K562 (cell line): ENCODE data around the gene DNASE2. TPM values are rescaled to one million over a fixed set of nuclear protein-coding genes. Genes with fewer than 3 reads are reported as not detected.

Source experiments
- CBFA2T3 ChIP-seq: fragments of 450-650 bp; IDR thresholded peaks from 2 replicates; pipeline ENCODE4 v1.6.1; 2017
- ESRRB ChIP-seq: fragments of 250-450 bp; sonication (Bioruptor Pico); IDR thresholded peaks from 2 replicates; pipeline ENCODE4 v1.5.0; 2020; ENCODE audit warnings: mild to moderate bottlenecking, moderate library complexity, borderline replicate concordance
- EWSR1 ChIP-seq: fragments of 450-650 bp; IDR thresholded peaks from 2 replicates; pipeline ENCODE4 v1.6.1; 2018; ENCODE audit warnings: borderline replicate concordance, mild to moderate bottlenecking, low read depth, moderate library complexity; ENCODE audit not compliant: partially characterized antibody
- GABPB2 ChIP-seq: fragments of 250-450 bp; sonication (Bioruptor Pico); conservative IDR thresholded peaks from 2 replicates; pipeline ENCODE4 v1.5.1; 2021; ENCODE audit warnings: mild to moderate bottlenecking
- GATA2 ChIP-seq: sonication (generic); formaldehyde crosslinking; IDR thresholded peaks from 2 replicates; pipeline ENCODE4 v1.4.0; 2020; ENCODE audit warnings: mild to moderate bottlenecking, missing genetic modification reagents
- GTF2E2 ChIP-seq: fragments of 200-800 bp; sonication (Bioruptor generic); IDR thresholded peaks from 2 replicates; pipeline ENCODE4 v1.6.1; 2016; ENCODE audit warnings: missing genetic modification characterization, missing compliant biosample characterization
- HMG20A ChIP-seq: fragments of 450-650 bp; formaldehyde crosslinking; conservative IDR thresholded peaks from 2 replicates; pipeline ENCODE4 v1.4.0; 2020; ENCODE audit warnings: mild to moderate bottlenecking, mixed read lengths
- MYC ChIP-seq, 2 experiments: fragments of 250-450 bp in 1 of 2; sonication (Bioruptor Pico) in 1 of 2; IDR thresholded peaks; 2 replicates each; pipeline versions ENCODE4 v1.5.1 to v1.6.1; 2012 to 2021; ENCODE audit warnings: low read depth in 2 of 2, borderline replicate concordance in 1 of 2, improper control_type of control experiment in 1 of 2, low read length in 1 of 2, mild to moderate bottlenecking in 1 of 2, moderate library complexity in 1 of 2
- NR3C1 ChIP-seq: sonication (generic); formaldehyde crosslinking; IDR thresholded peaks from 2 replicates; pipeline ENCODE4 v1.8.1; 2022; ENCODE audit warnings: missing genetic modification reagents
- PHF20 ChIP-seq: fragments of 450-650 bp; IDR thresholded peaks from 2 replicates; pipeline ENCODE4 v1.6.1; 2018; ENCODE audit not compliant: partially characterized antibody
- SMARCB1 ChIP-seq: IDR thresholded peaks from 2 replicates; pipeline ENCODE4 v1.6.1; 2011; ENCODE audit warnings: improper control_type of control experiment, low read depth; ENCODE audit not compliant: insufficient read length
- SREBF2 ChIP-seq: sonication (generic); formaldehyde crosslinking; IDR thresholded peaks from 2 replicates; pipeline ENCODE4 v1.4.0; 2020; ENCODE audit warnings: mild to moderate bottlenecking, missing genetic modification reagents
- XRCC5 ChIP-seq: fragments of 200-400 bp; formaldehyde crosslinking; IDR thresholded peaks from 2 replicates; pipeline ENCODE4 v1.6.1; 2017; ENCODE audit warnings: low read depth, mild to moderate bottlenecking, low read length
- ZNF217 ChIP-seq: sonication (generic); formaldehyde crosslinking; IDR thresholded peaks from 2 replicates; pipeline ENCODE4 v1.8.0; 2022; ENCODE audit warnings: mild to moderate bottlenecking, missing genetic modification reagents
- ZNF695 ChIP-seq: fragments of 450-650 bp; formaldehyde crosslinking; IDR thresholded peaks from 2 replicates; pipeline ENCODE4 v1.4.0; 2020; ENCODE audit warnings: mild to moderate bottlenecking, moderate library complexity
- polyA plus RNA-seq, 8 experiments: library from polyadenylated mRNA; depleted of rRNA in 4 of 8; stranded (reverse) in 5 of 8; unstranded in 3 of 8; fragments of >200 nt; fragmentation: Nextera tagmentation in 2 of 8; fragmentation: Illumina TruSeq in 1 of 8; extraction: Ambion mirVana in 2 of 8; extraction: Trizol in 1 of 8; gene quantifications; 2 replicates each; pipeline versions ENCODE4 v1.2.1 to v1.2.3, GENCODE V29; 2011 to 2014; ENCODE audit warnings: inconsistent platforms in 1 of 8, missing spikeins in 1 of 8
- total RNA-seq, 7 experiments: library from RNA; depleted of rRNA in 6 of 7; stranded (reverse); fragments of >200 nt in 6 of 7; fragmentation: Illumina TruSeq in 2 of 7; extraction: Trizol in 2 of 7; gene quantifications; 2 replicates each; pipeline versions ENCODE4 v1.2.1 to v1.2.3, GENCODE V29; 2011 to 2021; ENCODE audit warnings: low replicate concordance in 1 of 7
- TF ChIP-seq, protein P1 (sequence below): fragments of 250-450 bp; sonication (Bioruptor Pico); IDR thresholded peaks from 2 replicates; pipeline ENCODE4 v1.5.0; 2021; ENCODE audit warnings: mild to moderate bottlenecking, borderline replicate concordance
- TF ChIP-seq, protein P2 (sequence below): sonication (generic); formaldehyde crosslinking; IDR thresholded peaks from 2 replicates; pipeline ENCODE4 v1.9.0; 2022; ENCODE audit warnings: mild to moderate bottlenecking, missing genetic modification reagents
- TF ChIP-seq, protein P3 (sequence below): sonication (generic); formaldehyde crosslinking; IDR thresholded peaks from 2 replicates; pipeline ENCODE4 v1.8.0; 2022; ENCODE audit warnings: mild to moderate bottlenecking, missing genetic modification reagents
- TF ChIP-seq, protein P4 (sequence below): sonication (generic); IDR thresholded peaks from 2 replicates; pipeline ENCODE4 v1.6.1; 2016

DNASE2 gene
- total and polyA plus RNA-seq, 9 of the 15 experiments (the other 6 are each of a cell fraction or from before 2014, with no cell fraction given), result 4.4 to 27.0 (median 20.2) TPM

DNA sequence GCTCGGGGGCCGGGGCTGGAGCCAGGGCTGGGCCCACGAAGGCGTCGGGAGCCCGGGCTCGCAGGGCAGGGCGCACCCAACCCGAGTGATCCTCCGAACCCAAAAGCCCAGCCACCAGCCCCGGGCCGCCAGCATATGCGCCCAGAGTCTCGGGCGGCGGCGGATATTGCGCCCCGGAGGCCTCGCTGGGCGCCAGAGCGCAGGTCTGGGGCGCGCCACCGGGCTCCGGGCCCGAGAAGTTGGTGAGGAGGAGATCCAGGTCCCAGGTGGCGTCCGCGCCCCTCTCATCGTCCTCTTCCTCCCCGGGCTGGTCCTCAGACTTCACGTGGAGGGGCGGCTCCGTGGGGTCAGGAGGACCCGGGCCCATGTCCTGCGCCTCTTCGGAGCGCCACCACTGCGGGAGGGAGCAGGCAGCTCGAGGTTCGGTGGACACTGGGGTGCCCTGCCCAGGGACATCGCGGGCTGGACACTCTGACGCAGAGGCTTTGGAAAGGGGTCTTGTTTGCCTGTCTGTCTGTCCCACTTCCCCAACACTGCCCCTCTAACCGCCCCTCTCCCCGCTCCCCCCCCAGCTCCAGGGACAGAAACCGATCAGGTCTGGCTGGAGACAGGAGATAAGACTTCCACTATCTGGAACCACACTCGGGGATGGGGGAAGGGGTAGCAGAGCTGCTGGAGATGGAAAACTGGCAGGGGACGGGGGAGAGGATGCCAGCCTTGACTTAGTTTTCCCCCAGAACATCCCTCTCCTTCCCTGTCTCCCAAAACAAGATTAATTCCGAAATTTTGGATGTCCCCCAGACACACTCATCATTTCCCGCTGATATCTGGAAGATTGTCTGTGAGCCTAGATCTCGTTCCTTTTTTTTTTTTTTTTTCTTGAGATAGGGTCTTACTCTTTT, 4.8 kb upstream of the DNASE2 start (continued):
- TF ChIP-seq ZNF217 (CRISPR knock-in tag) (no peak), CBFA2T3 (peak; percentile 96), GTF2E2 (no peak), SREBF2 (CRISPR knock-in tag) (no peak), NR3C1 (CRISPR knock-in tag) (no peak; the same call in 1 of the 2 replicates), GATA2 (CRISPR knock-in tag) (peak; percentile 84), MYC (IDR thresholded peaks at IDR 0.05; ENCODE audit: low read depth, low read length) (peak; percentile 12; the same call in 1 of the 2 replicates), MYC (CRISPR knock-in tag; IDR thresholded peaks at IDR 0.05; ENCODE audit: borderline replicate concordance, low read depth) (no peak), XRCC5 (no peak), EWSR1 (no peak), SMARCB1 (no peak), ZNF695 (CRISPR knock-in tag) (no peak), GABPB2 (CRISPR knock-in tag) (no peak), ESRRB (no peak), PHF20 (no peak), HMG20A (CRISPR knock-in tag) (no peak)
- TF ChIP-seq, protein P1, sequence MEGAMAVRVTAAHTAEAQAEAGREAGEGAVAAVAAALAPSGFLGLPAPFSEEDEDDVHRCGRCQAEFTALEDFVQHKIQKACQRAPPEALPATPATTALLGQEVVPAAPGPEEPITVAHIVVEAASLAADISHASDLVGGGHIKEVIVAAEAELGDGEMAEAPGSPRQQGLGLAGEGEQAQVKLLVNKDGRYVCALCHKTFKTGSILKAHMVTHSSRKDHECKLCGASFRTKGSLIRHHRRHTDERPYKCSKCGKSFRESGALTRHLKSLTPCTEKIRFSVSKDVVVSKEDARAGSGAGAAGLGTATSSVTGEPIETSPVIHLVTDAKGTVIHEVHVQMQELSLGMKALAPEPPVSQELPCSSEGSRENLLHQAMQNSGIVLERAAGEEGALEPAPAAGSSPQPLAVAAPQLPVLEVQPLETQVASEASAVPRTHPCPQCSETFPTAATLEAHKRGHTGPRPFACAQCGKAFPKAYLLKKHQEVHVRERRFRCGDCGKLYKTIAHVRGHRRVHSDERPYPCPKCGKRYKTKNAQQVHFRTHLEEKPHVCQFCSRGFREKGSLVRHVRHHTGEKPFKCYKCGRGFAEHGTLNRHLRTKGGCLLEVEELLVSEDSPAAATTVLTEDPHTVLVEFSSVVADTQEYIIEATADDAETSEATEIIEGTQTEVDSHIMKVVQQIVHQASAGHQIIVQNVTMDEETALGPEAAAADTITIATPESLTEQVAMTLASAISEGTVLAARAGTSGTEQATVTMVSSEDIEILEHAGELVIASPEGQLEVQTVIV (CRISPR knock-in tag), result no peak
- TF ChIP-seq, protein P2, sequence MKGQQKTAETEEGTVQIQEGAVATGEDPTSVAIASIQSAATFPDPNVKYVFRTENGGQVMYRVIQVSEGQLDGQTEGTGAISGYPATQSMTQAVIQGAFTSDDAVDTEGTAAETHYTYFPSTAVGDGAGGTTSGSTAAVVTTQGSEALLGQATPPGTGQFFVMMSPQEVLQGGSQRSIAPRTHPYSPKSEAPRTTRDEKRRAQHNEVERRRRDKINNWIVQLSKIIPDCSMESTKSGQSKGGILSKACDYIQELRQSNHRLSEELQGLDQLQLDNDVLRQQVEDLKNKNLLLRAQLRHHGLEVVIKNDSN (CRISPR knock-in tag), result no peak
- TF ChIP-seq, protein P3, sequence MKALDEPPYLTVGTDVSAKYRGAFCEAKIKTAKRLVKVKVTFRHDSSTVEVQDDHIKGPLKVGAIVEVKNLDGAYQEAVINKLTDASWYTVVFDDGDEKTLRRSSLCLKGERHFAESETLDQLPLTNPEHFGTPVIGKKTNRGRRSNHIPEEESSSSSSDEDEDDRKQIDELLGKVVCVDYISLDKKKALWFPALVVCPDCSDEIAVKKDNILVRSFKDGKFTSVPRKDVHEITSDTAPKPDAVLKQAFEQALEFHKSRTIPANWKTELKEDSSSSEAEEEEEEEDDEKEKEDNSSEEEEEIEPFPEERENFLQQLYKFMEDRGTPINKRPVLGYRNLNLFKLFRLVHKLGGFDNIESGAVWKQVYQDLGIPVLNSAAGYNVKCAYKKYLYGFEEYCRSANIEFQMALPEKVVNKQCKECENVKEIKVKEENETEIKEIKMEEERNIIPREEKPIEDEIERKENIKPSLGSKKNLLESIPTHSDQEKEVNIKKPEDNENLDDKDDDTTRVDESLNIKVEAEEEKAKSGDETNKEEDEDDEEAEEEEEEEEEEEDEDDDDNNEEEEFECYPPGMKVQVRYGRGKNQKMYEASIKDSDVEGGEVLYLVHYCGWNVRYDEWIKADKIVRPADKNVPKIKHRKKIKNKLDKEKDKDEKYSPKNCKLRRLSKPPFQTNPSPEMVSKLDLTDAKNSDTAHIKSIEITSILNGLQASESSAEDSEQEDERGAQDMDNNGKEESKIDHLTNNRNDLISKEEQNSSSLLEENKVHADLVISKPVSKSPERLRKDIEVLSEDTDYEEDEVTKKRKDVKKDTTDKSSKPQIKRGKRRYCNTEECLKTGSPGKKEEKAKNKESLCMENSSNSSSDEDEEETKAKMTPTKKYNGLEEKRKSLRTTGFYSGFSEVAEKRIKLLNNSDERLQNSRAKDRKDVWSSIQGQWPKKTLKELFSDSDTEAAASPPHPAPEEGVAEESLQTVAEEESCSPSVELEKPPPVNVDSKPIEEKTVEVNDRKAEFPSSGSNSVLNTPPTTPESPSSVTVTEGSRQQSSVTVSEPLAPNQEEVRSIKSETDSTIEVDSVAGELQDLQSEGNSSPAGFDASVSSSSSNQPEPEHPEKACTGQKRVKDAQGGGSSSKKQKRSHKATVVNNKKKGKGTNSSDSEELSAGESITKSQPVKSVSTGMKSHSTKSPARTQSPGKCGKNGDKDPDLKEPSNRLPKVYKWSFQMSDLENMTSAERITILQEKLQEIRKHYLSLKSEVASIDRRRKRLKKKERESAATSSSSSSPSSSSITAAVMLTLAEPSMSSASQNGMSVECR (CRISPR knock-in tag), result no peak
- TF ChIP-seq, protein P4, sequence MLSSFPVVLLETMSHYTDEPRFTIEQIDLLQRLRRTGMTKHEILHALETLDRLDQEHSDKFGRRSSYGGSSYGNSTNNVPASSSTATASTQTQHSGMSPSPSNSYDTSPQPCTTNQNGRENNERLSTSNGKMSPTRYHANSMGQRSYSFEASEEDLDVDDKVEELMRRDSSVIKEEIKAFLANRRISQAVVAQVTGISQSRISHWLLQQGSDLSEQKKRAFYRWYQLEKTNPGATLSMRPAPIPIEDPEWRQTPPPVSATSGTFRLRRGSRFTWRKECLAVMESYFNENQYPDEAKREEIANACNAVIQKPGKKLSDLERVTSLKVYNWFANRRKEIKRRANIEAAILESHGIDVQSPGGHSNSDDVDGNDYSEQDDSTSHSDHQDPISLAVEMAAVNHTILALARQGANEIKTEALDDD, result no peak
